Naive thymus-derived CD4-positive, alpha-beta T cell (primary cell): ENCODE data around the gene UBN2. TPM values are rescaled to one million over a fixed set of nuclear protein-coding genes. Genes with fewer than 3 reads are reported as not detected.
"Not testable (repeated sequence)": the region's sequence is repeated elsewhere in the genome, so short reads cannot be mapped to it uniquely, and the experiment has no call there.

Experiments used
- ATAC-seq: fragments of 150-1000 bp; cut with Tn5 transposase; 2 replicates; pipeline ENCODE4 v1.10.0; 2021; ENCODE audit warnings: mild to moderate bottlenecking, moderate library complexity
- CTCF ChIA-PET: fragments of 350-600 bp; sonication (Branson Sonifier 250); formaldehyde crosslinking; loops from one replicate; lab custom pipeline; 2021; ENCODE audit warnings: antibody characterized with exemption; lab: Charles Lee
- POLR2A ChIA-PET: fragments of 350-600 bp; sonication (Branson Sonifier 250); formaldehyde crosslinking; loops from one replicate; lab custom pipeline; 2021; ENCODE audit warnings: antibody characterized with exemption, inconsistent platforms; lab: Charles Lee
- DNase-seq, 9 donors: peaks; one replicate each; pipeline versions ENCODE4 v3.0.0 to v3.0.0-alpha.2; 2020 to 2022; ENCODE audit warnings: mixed read lengths in 1 of 9
- H3K27ac ChIP-seq: one replicate; pipeline ENCODE4 v1.7.0; 2013; ENCODE audit warnings: mild to moderate bottlenecking, low read depth, low read length, moderate library complexity
- H3K27me3 ChIP-seq, 2 donors: one replicate each; pipeline ENCODE4 v1.7.0; 2013; ENCODE audit warnings: low read length in 2 of 2, mild to moderate bottlenecking in 2 of 2, moderate library complexity in 2 of 2; ENCODE audit not compliant: control insufficient read depth in 2 of 2, insufficient read depth in 2 of 2
- H3K36me3 ChIP-seq, 3 experiments: 1 replicate in 2 of 3; 2 replicates in 1 of 3; pipeline ENCODE4 v1.7.0; 2013; ENCODE audit warnings: low read length in 3 of 3, mild to moderate bottlenecking in 3 of 3, moderate library complexity in 1 of 3; ENCODE audit not compliant: insufficient read depth in 3 of 3, control insufficient read depth in 2 of 3
- H3K4me1 ChIP-seq, 2 donors: one replicate each; pipeline ENCODE4 v1.7.0; 2013; ENCODE audit warnings: low read length in 2 of 2, mild to moderate bottlenecking in 2 of 2, moderate library complexity in 1 of 2; ENCODE audit not compliant: control insufficient read depth in 2 of 2, insufficient read depth in 2 of 2
- H3K4me3 ChIP-seq: 2 replicates; pipeline ENCODE4 v1.7.0; 2013; ENCODE audit warnings: mild to moderate bottlenecking, low read length
- H3K9me3 ChIP-seq, 3 experiments: 1 replicate in 2 of 3; 2 replicates in 1 of 3; pipeline ENCODE4 v1.7.0; 2013; ENCODE audit warnings: low read length in 3 of 3; ENCODE audit not compliant: control insufficient read depth in 2 of 3
- H3K27ac Mint-ChIP-seq, 9 donors: one replicate each; pipeline ENCODE4 v1.8.0; 2020 to 2022; ENCODE audit warnings: mixed read lengths in 9 of 9, mild to moderate bottlenecking in 8 of 9, moderate library complexity in 5 of 9, inconsistent platforms in 2 of 9
- H3K27me3 Mint-ChIP-seq, 5 donors: one replicate each; pipeline ENCODE4 v1.8.0; 2021 to 2022; ENCODE audit warnings: mixed read lengths in 5 of 5, mild to moderate bottlenecking in 1 of 5
- H3K36me3 Mint-ChIP-seq, 5 donors: one replicate each; pipeline ENCODE4 v1.8.0; 2020 to 2022; ENCODE audit warnings: mixed read lengths in 5 of 5, mild to moderate bottlenecking in 3 of 5, inconsistent platforms in 1 of 5
- H3K4me1 Mint-ChIP-seq, 7 donors: one replicate each; pipeline ENCODE4 v1.8.0; 2020 to 2022; ENCODE audit warnings: mixed read lengths in 7 of 7, mild to moderate bottlenecking in 3 of 7, inconsistent platforms in 1 of 7
- H3K4me3 Mint-ChIP-seq, 10 donors: one replicate each; pipeline ENCODE4 v1.8.0; 2020 to 2022; ENCODE audit warnings: mild to moderate bottlenecking in 10 of 10, mixed read lengths in 10 of 10, moderate library complexity in 6 of 10, inconsistent platforms in 2 of 10
- H3K9me3 Mint-ChIP-seq, 11 donors: one replicate each; pipeline ENCODE4 v1.8.0; 2020 to 2022; ENCODE audit warnings: mixed read lengths in 11 of 11, mild to moderate bottlenecking in 4 of 11, inconsistent platforms in 1 of 11, moderate library complexity in 1 of 11
- intact Hi-C, 2 donors: fragments of 100-400 bp; cut with micrococcal nuclease; formaldehyde crosslinking; loops; one replicate each; pipeline ENCODE4 v1.15.1; 2023
- polyA plus RNA-seq, 2 donors: library from polyadenylated mRNA; unstranded; fragments of 300-500 nt; fragmentation: Illumina TruSeq; gene quantifications; one replicate each; pipeline ENCODE4 v1.2.3, GENCODE V29; 2021
- total RNA-seq, 6 experiments: library from RNA in 5 of 6; stranded (reverse) in 5 of 6; gene quantifications; 1 replicate in 5 of 6; 2 replicates in 1 of 6; pipeline ENCODE4 v1.2.3 and lab custom pipeline; 2021 to 2026

Gene UBN2
- total and polyA plus RNA-seq, 7 experiments from 2014 or later, result 1.1 to 31.2 (median 19.3) TPM

GRCh38 chr7:139218173-139218572 is 12.9 kb upstream of the UBN2 start:
- H3K4me3 ChIP-seq, result no peak overlapping the region
- Mint-ChIP-seq H3K4me1 (no peaks in the 10 kb centered on the region), H3K4me3 (no peak overlapping the region), H3K27me3 (peaks cover 3 to 21% (median 7%) of the 10 kb centered on the region in 5 donors), H3K36me3 (no peaks in the 10 kb centered on the region), H3K27ac (no peak overlapping the region), H3K9me3 (peaks cover 0 to 3% (median 0%) of the 10 kb centered on the region in 11 donors)
- H3K36me3 ChIP-seq, result no peaks in the 10 kb centered on the region
- H3K9me3 ChIP-seq, result no peaks in the 10 kb centered on the region
- CTCF ChIA-PET, result no interaction called here
- POLR2A ChIA-PET, result no interaction called here
- intact Hi-C loops, result no loop called here
- DNase-seq (no peak), ATAC-seq (no peak)
- H3K4me1 ChIP-seq, result no peaks in the 10 kb centered on the region
- no peak overlapping the region for H3K27ac ChIP-seq
- no peaks in the 10 kb centered on the region for H3K27me3 ChIP-seq

GRCh38 chr7:139224219-139224618 is 6.8 kb upstream of the UBN2 start:
- Mint-ChIP-seq H3K4me1 (no peaks in the 10 kb centered on the region), H3K27ac (no peak overlapping the region), H3K36me3 (peaks cover 0 to 4% (median 0%) of the 10 kb centered on the region in 5 donors), H3K27me3 (peaks cover 4 to 33% (median 13%) of the 10 kb centered on the region in 5 donors), H3K4me3 (no peak overlapping the region), H3K9me3 (peaks cover 0 to 3% (median 0%) of the 10 kb centered on the region in 11 donors)
- no peak for ATAC-seq
- ChIA-PET CTCF (no interaction called here), POLR2A (no interaction called here)
- no peak for DNase-seq
- Histone ChIP-seq H3K36me3 (no peaks in the 10 kb centered on the region), H3K4me3 (no peak overlapping the region), H3K27me3 (no peaks in the 10 kb centered on the region), H3K27ac (no peak overlapping the region), H3K9me3 (no peaks in the 10 kb centered on the region), H3K4me1 (no peaks in the 10 kb centered on the region)
- intact Hi-C loops, result no loop called here

- H3K9me3 ChIP-seq, H3K27ac ChIP-seq, H3K27me3 ChIP-seq, DNase-seq, intact Hi-C loops, H3K27ac Mint-ChIP-seq, H3K4me1 ChIP-seq, H3K9me3 Mint-ChIP-seq, H3K36me3 ChIP-seq, H3K4me3 ChIP-seq, CTCF ChIA-PET, H3K4me3 Mint-ChIP-seq, H3K36me3 Mint-ChIP-seq, POLR2A ChIA-PET, ATAC-seq, H3K4me1 Mint-ChIP-seq: not testable (repeated sequence)
- H3K27me3 Mint-ChIP-seq, result peaks cover 3 to 38% (median 9%) of the 10 kb centered on the region in 5 donors
Observed at GRCh38 chr7:139224836-139225235, 6.2 kb upstream of the UBN2 start.

DNA sequence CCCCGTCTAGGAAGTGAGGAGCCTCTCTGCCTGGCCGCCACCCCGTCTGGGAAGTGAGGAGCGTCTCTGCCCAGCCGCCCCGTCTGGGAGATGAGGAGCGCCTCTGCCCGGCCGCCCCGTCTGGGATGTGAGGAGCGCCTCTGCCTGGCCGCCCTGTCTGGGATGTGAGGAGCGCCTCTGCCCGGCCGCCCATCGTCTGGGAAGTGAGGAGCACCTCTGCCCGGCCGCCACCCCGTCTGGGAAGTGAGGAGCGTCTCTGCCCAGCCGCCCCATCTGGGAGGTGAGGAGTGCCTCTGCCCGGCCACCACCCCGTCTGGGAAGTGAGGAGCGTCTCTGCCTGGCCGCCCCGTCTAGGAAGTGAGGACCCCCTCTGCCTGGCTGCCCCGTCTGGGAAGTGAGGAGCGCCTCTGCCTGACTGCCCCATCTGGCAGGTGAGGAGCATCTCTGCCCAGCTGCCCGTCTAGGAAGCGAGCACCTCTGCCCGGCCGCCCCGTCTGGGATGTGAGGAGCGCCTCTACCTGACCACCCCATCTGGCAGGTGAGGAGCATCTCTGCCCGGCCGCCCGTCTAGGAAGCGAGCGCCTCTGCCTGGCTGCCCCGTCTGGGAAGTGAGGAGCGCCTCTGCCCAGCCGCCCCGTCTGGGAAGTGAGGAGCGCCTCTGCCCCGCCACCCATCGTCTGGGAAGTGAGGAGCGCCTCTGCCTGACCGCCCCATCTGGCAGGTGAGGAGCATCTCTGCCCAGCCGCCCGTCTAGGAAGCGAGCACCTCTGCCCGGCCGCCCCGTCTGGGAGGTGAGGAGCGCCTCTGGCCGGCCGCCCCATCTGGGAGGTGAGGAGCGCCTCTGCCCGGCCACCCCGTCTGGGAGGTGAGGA is 5.5 kb upstream of the UBN2 start:
- H3K4me1 ChIP-seq, POLR2A ChIA-PET, intact Hi-C loops, DNase-seq, H3K36me3 Mint-ChIP-seq, H3K27ac ChIP-seq, H3K36me3 ChIP-seq, H3K4me1 Mint-ChIP-seq, CTCF ChIA-PET, H3K9me3 ChIP-seq, ATAC-seq, H3K9me3 Mint-ChIP-seq, H3K27me3 ChIP-seq, H3K27ac Mint-ChIP-seq, H3K4me3 ChIP-seq, H3K4me3 Mint-ChIP-seq: not testable (repeated sequence)
- peaks cover 0 to 40% (median 8%) of the 10 kb centered on the region in 5 donors for H3K27me3 Mint-ChIP-seq

- H3K4me1 Mint-ChIP-seq, DNase-seq, ATAC-seq, H3K27ac Mint-ChIP-seq, CTCF ChIA-PET, H3K4me3 Mint-ChIP-seq, H3K9me3 ChIP-seq, H3K36me3 ChIP-seq, H3K4me3 ChIP-seq, POLR2A ChIA-PET, H3K27me3 ChIP-seq, H3K9me3 Mint-ChIP-seq, H3K36me3 Mint-ChIP-seq, H3K4me1 ChIP-seq, H3K27ac ChIP-seq, intact Hi-C loops: not testable (repeated sequence)
- peaks cover 0 to 40% (median 8%) of the 10 kb centered on the region in 5 donors for H3K27me3 Mint-ChIP-seq
Observed at GRCh38 chr7:139226158-139226515, 4.9 kb upstream of the UBN2 start.

DNA sequence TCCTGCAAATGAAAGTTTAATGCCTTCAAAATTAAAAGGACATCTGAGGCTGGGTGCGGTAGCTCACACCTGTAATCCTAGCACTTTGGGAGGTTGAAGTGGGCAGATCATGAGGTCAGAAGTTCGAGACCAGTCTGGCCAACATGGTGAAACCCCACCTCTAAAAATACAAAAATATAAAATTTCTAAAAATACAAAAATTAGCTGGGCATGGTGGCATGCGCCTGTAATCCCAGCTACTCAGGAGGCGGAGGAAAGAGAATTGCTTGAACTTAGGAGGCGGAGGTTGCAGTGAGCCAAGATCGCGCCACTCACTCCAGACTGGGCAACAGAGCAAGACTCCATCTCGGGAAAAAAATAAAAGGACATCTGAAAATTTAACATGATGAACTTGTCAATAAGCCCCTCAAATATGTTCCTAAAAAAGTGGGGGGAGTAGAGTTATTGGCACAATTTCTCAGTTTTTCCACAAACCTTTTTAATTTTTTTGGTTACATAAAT is 4.0 kb upstream of the UBN2 start:
- H3K27ac ChIP-seq, ATAC-seq, intact Hi-C loops, H3K27me3 ChIP-seq, H3K36me3 Mint-ChIP-seq, H3K9me3 Mint-ChIP-seq, H3K9me3 ChIP-seq, H3K4me1 ChIP-seq, POLR2A ChIA-PET, DNase-seq, H3K4me3 ChIP-seq, CTCF ChIA-PET, H3K36me3 ChIP-seq, H3K4me3 Mint-ChIP-seq, H3K27ac Mint-ChIP-seq: not testable (repeated sequence)
- Mint-ChIP-seq H3K27me3 (peaks cover 0 to 39% (median 5%) of the 10 kb centered on the region in 5 donors), H3K4me1 (peaks cover 0 to 10% (median 5%) of the 10 kb centered on the region in 7 donors)
